HK-2 (cell line): Measurements from ENCODE around the gene GABPB2.

Experiments
- DNase-seq: peaks from one replicate; pipeline ENCODE4 v3.0.0-alpha.2; 2018; ENCODE audit not compliant: unreplicated experiment

GABPB2 gene

DNA sequence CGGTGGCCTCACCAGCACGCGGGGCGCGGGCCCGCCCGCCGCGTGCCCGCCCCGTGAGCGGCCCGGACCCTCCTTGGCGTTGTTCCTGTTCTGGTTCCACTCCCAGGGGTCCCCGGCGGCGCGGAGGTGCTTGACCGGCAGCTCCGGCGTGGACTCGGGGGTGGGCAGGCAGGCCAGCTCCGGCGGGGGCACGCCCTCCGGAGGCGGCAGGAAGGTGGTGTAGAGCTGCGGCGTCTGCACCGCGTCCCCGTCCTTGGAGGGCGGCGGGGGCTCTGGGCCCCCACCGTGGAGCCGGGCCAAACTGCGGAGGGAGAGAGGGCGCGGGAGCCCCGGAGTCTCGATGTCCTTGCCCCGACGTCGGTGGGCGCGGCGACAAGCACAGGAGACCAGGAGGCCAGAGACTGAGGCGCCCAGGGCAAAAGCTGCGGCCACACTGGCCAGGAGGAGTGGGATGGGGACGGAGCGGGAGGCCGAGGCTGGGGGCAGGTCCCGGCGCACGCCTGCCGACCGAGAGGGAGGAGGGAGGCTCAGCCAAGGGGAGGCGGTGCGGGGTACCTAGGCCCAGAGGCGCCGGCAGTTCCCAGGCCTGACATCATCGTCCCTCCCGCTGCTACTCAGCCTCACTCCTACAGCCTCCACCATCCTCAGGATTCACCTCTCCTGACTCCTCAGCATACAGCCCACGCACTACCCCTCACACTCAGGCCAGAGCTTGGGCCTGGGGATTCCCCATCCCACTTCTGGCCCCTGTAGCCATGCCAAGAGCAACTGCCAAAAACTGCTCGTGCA is 62.7 kb downstream of the GABPB2 start:
- DNase-seq: no peak

DNA sequence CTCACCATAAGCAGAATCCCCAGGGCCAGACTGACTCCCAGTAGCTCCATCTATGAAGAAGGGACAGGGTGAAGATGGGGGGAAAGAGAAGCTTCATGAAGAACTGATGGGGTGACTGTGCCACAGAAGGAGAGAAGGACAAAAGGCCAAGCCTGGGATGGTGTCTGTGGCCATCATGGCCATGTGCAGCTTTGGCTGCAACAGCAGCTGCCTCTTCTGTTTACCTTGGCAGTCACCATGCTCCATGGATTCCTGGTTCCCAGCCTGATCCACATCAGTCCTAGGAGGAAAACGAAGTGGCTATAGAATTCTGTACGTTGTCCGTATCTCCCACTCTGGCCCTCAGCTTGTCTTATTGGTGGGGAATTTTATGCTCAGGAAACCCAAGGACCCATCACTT is 63.8 kb downstream of the GABPB2 start:
- no peak for DNase-seq

DNA sequence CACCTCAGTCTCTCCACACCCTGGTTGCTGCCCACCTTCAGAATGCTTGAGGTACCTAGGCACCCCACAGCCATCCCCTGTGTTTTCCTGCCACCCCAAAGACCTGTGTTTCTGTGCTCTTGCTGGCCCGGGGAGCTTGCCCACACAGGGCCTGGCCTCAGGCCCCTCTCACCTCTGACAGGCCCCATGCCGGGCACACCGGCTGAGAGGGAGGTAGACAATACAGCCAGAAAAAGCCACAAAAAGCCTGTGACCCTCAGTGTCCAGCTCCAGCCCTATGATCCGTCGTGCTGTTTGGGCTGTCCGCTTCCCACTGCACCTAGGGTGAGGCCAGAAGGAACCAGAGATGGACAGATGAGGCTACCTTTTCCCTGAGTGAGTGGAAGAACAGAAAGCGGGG is 64.4 kb downstream of the GABPB2 start:
- no peak for DNase-seq

DNA sequence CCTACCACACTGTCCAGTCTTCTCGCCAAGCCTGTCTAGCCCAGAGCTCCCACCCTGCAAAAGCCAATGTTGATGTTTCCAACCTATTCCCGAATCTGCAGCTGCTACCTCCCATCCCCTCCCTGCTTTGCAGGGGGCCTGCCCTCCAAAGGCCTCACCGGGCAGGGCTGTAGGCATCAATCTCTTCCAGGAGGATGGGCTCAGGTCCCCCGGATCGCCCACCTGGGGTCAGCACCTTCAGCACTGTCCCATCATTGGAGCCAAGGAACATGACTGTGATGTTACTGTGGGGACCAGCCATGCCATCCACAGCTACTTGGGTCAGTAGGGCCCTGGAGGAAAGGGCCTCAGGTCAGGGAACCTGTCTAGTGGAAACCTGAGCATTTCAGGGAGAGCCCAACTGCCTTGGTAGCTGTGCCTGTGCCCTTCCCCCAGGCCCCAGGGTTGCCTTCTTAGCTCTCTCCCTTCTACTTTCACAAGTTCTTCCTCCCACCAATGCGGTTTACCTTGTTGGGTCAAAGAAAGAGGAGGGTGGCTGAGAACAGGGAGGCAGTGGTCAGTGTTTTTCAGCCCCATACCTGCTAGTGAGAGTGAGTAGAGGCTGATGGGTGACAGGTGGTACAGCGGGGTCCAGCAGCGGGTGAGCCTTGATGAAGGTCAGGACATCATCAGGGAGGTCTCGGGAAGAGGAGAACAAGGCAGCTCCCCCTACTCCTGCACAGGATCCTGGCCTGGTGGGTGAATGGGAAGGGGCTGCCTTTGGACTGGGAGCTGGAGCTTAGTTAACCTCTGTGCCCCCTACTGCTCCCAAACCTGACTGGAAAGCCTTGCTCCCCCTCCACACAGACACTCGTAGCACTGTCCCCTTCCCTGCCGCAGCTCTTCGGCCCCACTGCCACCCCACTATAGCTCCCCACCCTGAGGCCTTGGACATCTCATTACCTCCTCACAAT is 65.1 kb downstream of the GABPB2 start:
- DNase-seq: no peak

DNA sequence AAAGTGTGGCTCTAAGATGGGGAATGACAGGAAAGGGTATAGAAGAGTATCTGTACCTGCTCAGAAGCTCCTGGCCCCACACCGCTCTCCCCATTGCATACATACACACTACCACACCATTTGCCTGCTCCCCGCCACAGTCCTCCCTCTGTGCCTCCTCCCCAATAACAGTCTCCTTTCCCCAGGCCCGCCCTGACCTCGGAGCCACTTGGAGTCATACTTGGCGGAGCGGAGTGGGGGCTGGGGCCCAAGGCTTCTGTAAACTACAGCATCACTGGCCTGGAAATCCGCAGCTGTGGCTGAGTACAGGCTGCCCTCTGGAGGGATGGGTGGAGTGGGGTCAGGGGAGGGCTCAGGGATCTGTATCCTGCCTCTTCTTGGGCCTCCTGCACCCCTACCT is 67.2 kb downstream of the GABPB2 start:
- no peak for DNase-seq

DNA sequence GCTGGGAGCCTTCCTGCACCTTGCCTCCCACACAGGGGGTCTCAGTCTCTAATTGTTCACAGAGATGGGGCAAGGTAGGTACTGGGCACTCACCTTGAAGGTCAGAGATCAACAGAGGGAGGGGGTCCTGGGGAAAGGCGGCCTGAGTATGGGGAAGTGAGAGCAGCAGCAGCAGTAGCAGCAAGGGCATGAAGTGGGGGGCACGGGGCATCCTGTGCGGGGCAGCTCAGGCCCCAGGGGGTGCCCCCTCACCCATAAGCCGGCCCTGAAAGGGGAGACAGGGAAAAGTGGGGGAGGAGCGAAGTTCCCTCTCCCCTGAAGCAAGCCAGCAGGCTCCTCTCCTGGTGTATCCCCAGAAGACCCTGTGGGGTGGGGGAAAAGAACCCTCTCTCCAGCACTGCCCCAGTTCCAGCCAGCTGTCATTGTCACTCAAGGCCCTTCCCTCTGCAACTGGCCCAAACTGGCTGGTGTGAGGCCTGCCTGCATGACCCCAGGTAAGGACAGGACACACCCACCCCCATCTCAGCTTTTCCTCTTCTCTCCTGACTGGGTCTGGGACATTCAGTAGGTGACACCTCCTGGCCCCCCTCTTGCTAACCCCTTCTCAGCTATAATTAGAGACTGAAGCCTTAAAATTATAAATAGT is 72.0 kb downstream of the GABPB2 start:
- no peak for DNase-seq

DNA sequence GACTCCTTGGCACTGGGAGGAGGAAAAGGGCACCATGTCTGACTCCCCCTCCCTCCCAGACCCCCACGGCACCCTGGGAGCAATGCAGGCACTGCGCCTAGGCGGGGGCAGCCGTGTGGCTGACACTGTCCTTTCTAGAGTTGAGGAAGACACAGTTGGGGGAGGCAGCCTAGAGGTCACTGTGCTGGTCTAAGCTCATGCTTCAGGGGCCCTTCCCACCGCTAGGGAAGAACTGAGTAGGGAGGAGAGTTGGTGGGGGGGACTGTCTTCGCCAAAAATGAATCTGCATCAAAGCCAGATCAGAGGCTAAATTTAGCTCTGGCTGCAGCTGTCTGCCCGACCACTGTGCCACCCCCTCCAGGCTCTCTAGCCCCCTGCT is 72.5 kb downstream of the GABPB2 start:
- DNase-seq: no peak

DNA sequence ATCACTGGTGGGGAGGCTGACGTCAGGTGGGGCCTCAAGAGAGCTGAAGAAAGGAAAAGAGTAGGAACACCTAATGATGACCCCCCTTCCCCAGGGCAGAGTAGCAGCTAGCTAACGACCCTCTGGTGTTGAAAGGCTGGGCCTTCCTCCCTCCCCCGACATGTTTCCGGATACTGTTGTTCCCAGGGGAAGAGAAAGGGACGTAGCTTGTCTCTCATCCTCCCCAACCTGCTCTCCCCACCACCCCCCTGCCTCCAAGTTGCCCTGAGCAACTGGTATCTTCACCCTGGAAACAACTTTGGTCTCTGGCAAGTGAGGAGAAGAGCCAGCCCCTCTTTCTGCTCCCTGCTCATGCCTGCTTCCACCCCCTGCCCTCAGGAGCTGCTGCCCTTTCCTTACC is 73.4 kb downstream of the GABPB2 start:
- DNase-seq: no peak

DNA sequence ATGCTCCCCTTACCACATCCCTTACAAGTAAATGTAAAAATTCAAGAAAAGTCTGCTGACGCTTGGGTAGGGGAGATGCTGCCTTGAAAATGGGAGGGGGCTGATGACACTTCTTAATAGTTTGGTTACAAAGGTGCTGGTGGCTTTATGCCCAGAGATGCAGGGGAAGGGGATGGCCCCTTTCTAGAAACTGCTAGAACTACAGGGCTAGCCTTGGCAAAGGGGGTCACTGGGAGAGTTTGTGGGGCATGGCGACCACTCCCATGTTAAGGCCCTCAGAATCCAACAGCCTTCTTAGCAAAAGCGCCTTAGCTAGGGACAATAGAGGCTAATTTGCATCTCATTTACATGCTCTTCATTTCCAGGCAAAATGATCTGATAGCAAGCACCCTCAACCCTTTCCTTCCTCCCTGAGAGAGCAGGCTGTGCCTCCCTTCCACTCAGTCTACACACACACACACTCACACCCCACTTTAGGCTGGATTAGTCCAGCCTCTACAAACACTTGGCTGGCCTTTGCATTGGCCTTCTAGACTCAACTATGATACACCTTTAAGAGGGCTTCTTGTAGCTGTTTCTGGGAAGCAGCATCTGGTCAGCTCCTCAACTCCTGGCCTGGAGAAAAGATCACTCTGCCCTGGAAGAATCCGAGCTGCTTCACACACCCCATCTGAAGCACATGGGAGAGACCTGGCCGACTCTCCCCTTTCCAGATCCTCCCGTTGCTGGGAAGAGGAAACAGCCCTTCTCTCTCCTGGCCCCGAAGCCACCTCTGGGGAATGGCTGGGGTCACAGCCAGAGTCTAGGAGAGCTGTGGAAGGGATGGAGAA is 74.1 kb downstream of the GABPB2 start:
- DNase-seq: no peak

DNA sequence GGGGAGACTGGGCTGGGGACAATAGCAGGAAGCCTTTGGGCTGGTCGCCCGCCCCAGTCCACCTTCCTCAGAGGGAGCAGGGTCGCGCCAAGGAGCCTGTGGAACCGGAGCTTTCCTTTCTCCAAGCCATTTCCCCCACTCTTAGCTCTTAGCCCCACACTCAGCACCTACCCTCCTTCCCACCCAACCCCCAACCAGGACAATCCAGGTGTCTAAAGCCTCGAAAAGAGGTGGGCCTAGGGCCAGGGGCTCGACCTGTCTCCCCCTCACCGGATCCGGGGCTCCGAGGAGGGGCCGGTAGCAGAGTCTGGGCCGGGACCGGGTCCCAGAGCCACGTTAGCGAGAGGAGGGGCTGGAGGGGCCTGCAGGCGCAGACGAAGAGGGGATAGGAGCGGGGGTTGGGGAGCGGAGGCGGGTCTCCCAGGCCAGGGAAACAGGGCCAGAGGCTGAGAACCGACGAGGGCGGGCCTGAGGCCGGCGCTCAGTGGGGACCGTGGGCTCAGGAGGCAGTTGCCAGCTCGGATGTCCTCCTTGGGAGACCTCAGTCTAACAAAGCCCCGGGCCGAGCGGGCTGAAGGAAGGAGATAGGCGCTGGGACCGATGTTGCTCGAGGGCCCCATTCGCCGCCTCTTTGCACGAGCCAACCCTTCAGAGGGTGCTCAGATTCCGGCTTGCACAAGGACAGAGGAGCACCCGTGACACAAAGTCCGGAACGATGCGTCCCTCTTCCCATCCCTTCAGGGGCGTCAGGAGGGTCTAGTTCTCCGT is 74.9 kb downstream of the GABPB2 start:
- DNase-seq: no peak

DNA sequence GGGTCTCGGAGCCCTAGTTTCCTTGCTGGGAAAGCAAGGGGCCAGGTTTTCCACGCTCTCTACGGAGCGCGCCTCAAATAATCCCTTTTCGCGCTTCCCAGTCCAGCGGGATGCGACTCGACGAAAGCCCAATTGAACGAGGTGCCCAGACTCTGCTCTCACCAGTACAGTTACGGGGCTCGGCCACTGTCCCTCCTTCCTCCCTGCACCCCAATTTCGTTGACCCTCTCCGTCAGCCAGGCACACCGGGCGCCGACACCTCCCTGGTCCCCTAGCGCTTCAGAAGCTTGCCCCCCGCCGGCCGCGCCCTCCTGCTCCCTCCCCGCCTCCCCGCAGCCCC is 75.5 kb downstream of the GABPB2 start:
- no peak for DNase-seq

DNA sequence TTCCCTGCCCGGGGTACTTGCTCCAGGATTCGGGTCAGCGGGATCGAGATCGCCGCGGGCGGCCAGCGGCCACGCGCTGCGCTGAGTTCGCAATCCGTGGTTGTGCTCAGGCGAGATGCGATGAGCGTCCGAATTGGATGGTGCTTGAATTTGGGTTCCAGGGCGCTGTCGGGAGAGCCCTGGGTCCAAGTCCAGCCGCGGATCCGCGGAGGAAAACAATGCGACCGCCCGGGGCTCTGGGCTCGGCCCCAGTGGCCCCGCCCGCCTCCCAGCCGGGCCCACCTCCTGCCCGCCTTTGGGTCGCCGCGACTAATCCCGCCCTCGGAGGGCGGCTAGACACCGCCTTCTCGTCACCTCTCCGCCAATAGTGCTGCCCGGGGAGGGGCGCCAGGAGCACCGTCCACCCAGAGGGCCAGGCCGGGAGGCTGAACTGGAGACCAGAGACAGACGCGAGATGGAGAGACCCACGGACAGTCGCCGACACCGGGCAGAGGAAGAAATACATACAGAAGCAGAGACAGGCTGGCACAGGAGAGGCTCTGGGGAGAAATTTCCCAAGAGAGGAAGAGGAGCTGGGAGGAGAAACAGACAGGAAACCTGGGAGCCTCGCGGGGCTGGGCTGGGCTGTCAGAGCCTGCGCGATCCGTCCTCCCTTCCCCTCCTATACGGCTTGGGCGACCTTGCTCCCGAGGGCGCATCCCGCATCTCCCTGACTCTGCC is 76.0 kb downstream of the GABPB2 start, which contains the start of gene SEMA6C:
Gene SEMA6C (minus strand): TSS at position 220 of the 720 bp plus-strand sequence. CDS start 4,010 bp downstream, outside the sequence.
- peak; percentile 94 for DNase-seq

DNA sequence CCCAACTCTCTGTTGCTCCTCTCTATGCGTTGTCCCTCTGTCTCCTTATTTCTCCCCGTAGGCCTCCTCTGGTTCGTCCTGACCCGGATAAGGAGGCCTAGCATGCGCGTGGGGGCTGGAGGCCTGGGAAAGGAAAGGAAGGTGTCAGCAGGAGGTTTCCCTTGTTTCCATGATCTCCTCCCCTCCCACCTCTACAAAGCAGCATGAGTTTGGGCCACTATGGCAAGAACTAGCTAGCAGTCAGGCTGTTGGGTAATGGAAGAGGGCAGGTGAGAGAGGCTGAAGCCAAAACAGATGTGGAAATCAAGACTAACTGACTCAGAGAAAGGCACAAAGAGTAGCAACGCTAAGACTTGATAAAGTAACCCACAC is 76.6 kb downstream of the GABPB2 start:
- DNase-seq: no peak

DNA sequence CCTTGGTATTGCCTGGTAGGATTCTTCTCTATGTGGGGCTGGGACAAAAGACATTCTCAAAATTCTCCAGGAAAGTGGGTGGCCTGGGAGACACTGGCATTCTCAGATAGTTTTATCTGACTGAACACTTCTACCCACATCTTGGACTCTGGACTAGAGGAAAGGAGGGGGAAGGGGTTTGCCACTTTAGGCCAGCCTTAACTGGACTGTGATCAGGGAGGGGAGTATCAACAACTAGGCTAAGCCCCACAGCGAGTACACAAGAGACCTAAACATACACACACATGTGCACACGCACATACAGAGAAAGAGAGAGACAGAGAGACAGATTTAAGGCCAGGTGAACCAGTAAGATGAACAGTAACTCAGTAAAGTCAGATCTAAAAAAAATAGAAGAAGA is 77.1 kb downstream of the GABPB2 start:
- DNase-seq: no peak

DNA sequence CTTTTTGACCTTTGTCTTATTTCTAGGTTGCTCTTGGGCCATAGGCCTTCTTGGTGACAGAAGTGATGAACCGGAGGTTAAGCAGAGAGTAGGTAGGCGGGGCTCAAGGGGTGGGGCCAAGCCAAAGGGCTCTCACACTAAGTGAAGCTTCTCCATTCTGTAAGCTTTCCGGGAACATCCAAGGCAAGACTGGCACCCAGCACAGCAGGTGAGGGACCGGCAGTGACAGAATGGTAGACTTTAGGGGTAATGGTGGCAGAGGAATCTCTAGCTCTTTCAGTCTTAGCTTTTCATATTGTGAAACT is 85.9 kb downstream of the GABPB2 start, which contains the start of gene TNFAIP8L2:
Gene TNFAIP8L2 (plus strand): TSS at position 135 of the 305 bp plus-strand sequence. CDS start 2,049 bp downstream, outside the sequence.
- DNase-seq: no peak

DNA sequence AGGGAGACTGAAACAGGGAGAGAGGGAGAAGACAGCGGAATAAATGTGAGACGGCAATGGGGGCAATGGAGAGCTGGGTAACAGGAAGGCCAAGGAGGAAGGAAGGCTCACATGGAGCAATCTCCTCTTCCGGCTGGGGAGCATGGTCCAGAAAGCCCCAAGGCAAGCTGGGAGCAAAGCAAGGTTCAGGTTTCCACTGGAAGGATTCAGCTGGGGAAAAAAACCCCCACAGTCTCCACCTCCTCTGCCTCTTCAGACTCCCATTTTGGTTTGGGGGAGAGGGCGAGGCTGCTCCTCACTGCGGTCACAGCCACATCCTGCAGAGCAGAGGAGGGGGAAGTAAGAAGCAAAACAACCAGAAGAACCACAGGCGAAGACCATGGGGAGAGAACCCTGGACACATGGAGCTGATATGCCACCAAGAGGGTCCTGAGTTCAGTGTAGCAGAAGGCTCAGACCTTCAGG is 86.5 kb downstream of the GABPB2 start:
- DNase-seq: no peak

DNA sequence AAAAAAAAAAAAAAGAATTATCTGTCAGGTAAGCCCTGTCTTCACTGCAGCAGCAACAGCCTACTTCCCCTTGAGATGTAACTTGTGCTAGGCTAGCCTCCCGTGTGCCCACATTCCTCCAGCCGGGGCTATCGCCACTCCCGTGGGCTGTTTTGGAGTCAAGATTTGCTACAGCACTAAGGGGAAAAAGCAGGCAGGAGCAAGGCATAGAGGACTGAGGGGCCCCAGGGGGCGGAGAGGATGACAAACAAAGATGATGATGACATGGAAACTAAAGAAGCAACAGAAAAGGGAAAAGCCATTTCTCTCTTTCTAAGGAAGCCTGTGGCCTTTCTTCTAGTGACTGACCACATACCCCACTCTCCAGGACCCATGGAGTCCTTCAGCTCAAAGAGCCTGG is 87.8 kb downstream of the GABPB2 start:
- DNase-seq: no peak

DNA sequence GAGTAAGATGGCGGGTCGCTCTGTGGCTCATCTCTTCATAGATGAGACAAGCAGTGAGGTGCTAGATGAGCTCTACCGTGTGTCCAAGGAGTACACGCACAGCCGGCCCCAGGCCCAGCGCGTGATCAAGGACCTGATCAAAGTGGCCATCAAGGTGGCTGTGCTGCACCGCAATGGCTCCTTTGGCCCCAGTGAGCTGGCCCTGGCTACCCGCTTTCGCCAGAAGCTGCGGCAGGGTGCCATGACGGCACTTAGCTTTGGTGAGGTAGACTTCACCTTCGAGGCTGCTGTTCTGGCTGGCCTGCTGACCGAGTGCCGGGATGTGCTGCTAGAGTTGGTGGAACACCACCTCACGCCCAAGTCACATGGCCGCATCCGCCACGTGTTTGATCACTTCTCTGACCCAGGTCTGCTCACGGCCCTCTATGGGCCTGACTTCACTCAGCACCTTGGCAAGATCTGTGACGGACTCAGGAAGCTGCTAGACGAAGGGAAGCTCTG is 88.2 kb downstream of the GABPB2 start:
- no peak for DNase-seq

DNA sequence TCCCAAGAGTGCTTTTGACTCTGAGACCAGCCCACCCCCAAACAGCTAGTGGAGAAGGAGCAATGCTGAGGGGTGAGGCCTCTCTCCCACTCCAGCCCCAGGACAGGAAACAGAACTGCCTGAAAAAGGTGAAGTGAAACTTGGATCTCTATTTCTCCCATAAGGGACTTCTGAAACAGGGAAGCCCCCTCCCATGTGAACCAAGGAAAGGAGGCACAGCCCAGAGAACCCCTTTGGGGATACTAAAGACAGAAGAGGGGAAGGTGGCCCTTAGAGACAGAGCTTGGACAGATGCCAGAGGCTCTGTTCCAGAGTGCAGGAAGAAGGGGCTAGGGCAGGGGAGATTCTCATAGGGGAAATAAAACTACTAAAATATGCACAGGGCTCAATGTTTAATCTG is 88.8 kb downstream of the GABPB2 start:
- DNase-seq: no peak

DNA sequence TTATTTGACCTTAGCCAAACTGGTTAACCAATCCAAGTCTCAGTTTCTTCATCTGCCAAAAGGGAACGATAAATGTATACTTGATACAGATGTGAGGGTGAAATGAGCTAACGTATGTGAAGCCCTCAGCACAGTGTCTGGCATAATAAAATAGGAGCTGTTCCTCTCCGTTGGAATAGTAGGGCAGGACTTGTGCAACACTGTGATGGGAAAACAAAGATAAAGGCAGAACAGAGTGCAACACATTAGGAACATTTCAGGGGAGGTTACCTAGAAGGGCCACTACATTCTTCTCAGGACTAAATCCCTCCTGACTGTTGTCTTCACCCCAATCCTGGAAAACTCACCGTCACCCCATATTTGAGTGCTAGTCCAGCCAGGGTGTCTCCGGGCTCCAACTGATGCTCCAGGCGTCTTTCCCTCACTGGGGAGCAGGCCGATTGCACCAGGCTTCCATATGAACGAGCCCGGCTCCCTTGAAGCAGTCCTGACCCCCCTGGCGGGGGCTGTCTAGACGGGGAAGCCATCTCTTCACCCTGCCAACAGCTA is 94.2 kb downstream of the GABPB2 start:
- DNase-seq: no peak
